Measurements from ENCODE around the gene TBC1D9.

The TBC1D9 gene

DNA sequence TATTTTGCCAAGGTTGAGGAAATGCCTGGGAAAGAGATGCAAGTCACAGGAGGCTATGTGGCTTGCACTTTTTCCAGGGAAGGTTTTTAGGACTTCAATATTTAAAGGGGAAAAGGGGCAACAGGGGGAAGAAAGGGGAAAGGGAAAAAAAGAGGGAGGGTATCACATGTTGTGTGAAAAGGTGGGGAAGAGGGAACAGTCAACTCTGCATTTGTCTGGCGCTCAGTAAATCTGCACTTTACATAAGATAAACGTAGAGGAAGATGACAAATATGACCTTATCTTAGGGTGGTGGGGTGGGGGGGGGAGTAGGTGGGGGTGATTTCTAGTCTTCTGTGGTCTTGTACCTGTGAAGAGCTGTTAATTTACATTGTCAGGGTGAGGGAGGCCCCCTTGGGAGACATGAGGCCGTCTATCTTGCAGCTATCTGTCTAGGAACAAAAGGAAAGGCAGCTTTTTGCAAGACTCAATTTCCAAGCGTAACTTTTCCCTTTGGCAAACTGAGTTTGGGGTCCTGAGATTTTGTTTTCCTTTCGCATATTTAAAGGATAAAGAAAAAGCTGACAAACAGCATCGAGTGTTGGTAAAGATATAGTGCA lies 115.9 kb downstream of the TBC1D9 start:
- no peak for DNase-seq (ENCODE audit: insufficient read length, low spot score)
- TF ChIP-seq, protein P1, sequence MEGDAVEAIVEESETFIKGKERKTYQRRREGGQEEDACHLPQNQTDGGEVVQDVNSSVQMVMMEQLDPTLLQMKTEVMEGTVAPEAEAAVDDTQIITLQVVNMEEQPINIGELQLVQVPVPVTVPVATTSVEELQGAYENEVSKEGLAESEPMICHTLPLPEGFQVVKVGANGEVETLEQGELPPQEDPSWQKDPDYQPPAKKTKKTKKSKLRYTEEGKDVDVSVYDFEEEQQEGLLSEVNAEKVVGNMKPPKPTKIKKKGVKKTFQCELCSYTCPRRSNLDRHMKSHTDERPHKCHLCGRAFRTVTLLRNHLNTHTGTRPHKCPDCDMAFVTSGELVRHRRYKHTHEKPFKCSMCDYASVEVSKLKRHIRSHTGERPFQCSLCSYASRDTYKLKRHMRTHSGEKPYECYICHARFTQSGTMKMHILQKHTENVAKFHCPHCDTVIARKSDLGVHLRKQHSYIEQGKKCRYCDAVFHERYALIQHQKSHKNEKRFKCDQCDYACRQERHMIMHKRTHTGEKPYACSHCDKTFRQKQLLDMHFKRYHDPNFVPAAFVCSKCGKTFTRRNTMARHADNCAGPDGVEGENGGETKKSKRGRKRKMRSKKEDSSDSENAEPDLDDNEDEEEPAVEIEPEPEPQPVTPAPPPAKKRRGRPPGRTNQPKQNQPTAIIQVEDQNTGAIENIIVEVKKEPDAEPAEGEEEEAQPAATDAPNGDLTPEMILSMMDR (IDR thresholded peaks at IDR 0.05; ENCODE audit: insufficient read depth, missing control alignments), result no peak
- FAIRE-seq, result no peak

DNA sequence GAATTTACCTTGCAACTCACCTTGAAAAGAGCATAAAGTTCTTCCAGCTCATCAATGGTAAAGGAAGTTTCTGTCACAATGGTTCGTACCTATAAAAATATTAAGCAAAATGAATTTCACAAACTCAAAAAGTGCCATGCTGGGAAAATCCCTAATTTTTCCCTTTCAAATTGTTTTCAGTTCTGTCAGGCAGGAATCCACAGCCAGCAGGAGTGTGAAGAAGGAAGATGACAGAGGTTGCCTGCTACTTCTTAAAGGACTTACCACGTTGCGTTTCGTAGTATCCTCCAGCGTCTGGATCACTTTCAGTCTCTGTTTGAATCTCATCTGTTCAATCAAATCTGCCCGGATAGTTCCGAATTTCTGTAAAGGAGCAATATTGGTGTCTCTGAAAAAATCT lies 117.1 kb downstream of the TBC1D9 start:
- no peak for DNase-seq (ENCODE audit: insufficient read length, low spot score)
- FAIRE-seq, result no peak
- TF ChIP-seq, protein P1 (IDR thresholded peaks at IDR 0.05; ENCODE audit: insufficient read depth, missing control alignments), result no peak

DNA sequence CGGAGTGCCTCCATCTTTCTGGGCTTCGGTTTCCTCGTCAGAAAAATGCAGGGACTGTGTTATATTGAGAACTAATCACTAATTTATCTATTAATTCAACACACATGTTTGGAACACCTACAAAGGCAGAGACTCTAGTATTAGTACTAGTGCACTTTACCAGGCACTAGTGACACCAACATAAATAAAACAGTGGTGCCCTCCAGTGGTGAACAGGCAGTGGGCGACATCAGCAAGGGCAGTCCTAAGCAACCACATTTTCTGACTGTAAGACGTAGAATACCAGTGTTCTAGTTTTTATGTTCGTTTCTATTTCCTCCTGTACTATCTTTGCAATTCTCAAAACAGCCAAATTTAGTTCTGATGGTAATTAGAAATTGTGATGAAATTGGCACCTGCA lies 118.3 kb downstream of the TBC1D9 start:
- FAIRE-seq (peak; percentile 53), DNase-seq (ENCODE audit: insufficient read length, low spot score) (no peak)

DNA sequence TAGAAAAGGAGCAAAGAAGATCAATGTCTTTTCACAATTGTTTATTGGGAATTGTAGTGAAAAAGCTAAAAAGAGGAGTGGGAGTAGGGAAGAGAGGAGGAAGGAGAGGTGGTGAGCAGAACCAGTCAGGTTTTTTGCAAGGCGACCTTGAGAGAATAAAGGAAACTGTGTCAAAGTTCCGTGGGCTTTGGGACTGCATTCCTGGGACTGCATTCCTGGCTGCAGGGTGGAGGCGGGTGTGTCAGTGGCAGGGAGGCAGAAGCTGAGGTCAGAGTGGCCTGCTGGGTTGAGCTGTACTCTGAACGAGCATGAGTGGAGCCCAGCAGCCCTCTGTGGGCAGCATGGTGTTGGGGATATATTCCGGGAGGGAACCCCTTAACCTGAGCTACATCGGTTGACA lies 120.6 kb downstream of the TBC1D9 start:
- FAIRE-seq (no peak), DNase-seq (ENCODE audit: insufficient read length, low spot score) (no peak)

More for the DNA sequence above, 118.3 kb downstream of the TBC1D9 start:
- TF ChIP-seq, protein P1 (IDR thresholded peaks at IDR 0.05; ENCODE audit: insufficient read depth, missing control alignments), result peak; percentile 52

DNA sequence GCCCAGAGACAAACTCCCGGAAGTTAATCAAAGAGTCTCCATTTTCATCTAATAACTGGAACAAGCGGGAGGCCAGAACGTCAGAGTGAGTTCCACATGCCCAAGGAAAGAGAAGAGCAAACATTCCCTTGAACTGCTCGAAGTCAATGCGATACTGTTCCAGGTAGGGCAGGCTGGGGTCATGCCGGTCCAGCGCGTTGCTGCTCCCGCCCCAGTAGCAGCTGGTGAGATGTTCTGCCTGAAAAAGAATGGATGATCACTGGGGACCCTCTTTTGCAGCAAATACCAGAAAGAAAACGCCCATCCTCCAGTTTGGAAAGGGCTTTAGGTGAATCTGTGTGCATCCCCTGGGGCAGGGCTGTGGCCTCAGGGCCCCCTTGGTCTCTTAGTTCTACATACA lies 122.2 kb downstream of the TBC1D9 start:
- FAIRE-seq (no peak), DNase-seq (ENCODE audit: insufficient read length, low spot score) (no peak)
- TF ChIP-seq, protein P1 (IDR thresholded peaks at IDR 0.05; ENCODE audit: insufficient read depth, missing control alignments), result no peak

More for the DNA sequence above, 120.6 kb downstream of the TBC1D9 start:
- TF ChIP-seq, protein P1 (IDR thresholded peaks at IDR 0.05; ENCODE audit: insufficient read depth, missing control alignments), result no peak

DNA sequence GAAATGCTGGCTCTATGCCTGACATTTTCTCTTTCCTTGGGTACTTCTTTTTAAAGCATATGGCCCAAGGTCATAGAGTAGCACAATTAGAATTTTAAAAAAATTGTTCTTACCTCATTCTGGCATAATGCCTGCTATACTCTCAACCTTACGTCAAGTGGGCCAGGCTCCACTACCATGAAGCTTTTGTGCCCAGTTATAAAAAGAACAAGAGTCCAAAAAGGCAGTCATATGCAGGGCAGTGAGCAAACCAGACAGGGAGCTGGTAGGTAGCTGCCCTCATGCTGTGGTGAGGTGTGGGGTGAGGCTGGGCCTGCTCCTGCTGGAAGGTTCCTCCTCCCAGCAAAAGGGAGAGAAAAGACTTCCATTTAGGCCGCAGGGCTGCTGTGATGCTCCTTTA lies 123.1 kb downstream of the TBC1D9 start:
- no peak for DNase-seq (ENCODE audit: insufficient read length, low spot score)
- TF ChIP-seq, protein P1 (IDR thresholded peaks at IDR 0.05; ENCODE audit: insufficient read depth, missing control alignments), result no peak
- FAIRE-seq, result no peak

DNA sequence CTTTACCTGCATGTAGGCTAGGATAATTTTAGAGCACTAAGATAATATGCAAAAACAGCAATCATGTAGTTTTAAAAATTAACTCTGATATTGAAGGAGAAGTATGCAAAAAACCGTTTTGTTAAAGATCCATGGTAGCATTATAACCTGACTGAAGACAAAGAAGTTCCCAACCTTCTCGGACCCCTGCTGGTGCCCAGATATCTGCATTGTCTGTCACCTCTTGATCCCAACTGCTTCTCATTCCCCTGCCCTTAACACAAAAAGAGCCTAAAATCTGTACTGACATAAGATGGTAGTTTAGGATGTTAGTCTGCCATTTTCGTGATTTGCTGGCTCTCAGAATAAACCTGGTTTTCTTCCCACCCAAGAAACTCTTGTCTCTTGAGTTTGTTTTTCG lies 125.9 kb downstream of the TBC1D9 start:
- FAIRE-seq, result no peak
- TF ChIP-seq, protein P1 (IDR thresholded peaks at IDR 0.05; ENCODE audit: insufficient read depth, missing control alignments), result no peak
- no peak for DNase-seq (ENCODE audit: insufficient read length, low spot score)

All from D721Med (cell line).